NCI-H510A (cell line): ENCODE data around the gene TRIOBP.

Source experiments
- DNase-seq: peaks from one replicate; lab custom pipeline; 2025; lab: John Stamatoyannopoulos, UW

The TRIOBP gene

GRCh38 chr22:37669586-37669985, 27.3 kb upstream of the TRIOBP start:
- no peak for DNase-seq

- DNase-seq = no peak
Observed at GRCh38 chr22:37672206-37672919, 24.5 kb upstream of the TRIOBP start.

- no peak for DNase-seq
Observed at GRCh38 chr22:37672920-37673455, 23.9 kb upstream of the TRIOBP start.

- DNase-seq = no peak
Observed at GRCh38 chr22:37674248-37674647, 22.6 kb upstream of the TRIOBP start.

- peak; percentile 62 for DNase-seq
Observed at GRCh38 chr22:37674951-37675929, 21.6 kb upstream of the TRIOBP start, which contains the start of gene LGALS1. Gene LGALS1, plus strand, starts transcription at chr22:37675636. Its CDS starts 67 bp downstream, at chr22:37675703.

GRCh38 chr22:37675930-37676735, 20.7 kb upstream of the TRIOBP start:
- DNase-seq = no peak

- peak; percentile 55 for DNase-seq
Observed at GRCh38 chr22:37676736-37677492, 19.9 kb upstream of the TRIOBP start.

GRCh38 chr22:37677493-37677974, 19.3 kb upstream of the TRIOBP start:
- no peak for DNase-seq

GRCh38 chr22:37678372-37678771, 18.5 kb upstream of the TRIOBP start:
- DNase-seq = no peak

GRCh38 chr22:37679670-37680069, 17.2 kb upstream of the TRIOBP start:
- no peak for DNase-seq

GRCh38 chr22:37680191-37680851, 16.5 kb upstream of the TRIOBP start:
- no peak for DNase-seq

- no peak for DNase-seq
Observed at GRCh38 chr22:37681001-37681424, 15.8 kb upstream of the TRIOBP start.

- DNase-seq = peak; percentile 14
Observed at GRCh38 chr22:37681556-37682049, 15.2 kb upstream of the TRIOBP start.

GRCh38 chr22:37684803-37685615, 11.8 kb upstream of the TRIOBP start:
- DNase-seq = no peak

- DNase-seq = peak; percentile 65
Observed at GRCh38 chr22:37686002-37686982, 10.6 kb upstream of the TRIOBP start, which contains the start of gene NOL12. Gene NOL12, plus strand, starts transcription at chr22:37686343. Its CDS starts 50 bp downstream, at chr22:37686393.

GRCh38 chr22:37690407-37690806, 6.4 kb upstream of the TRIOBP start:
- no peak for DNase-seq

- DNase-seq = no peak
Observed at GRCh38 chr22:37690901-37691504, 5.8 kb upstream of the TRIOBP start.
